ENCODE data around the gene SMYD2.

The SMYD2 gene

GRCh38 chr1:214317734-214318133 lies 36.8 kb downstream of the SMYD2 start:
- no peak for TF ChIP-seq REST (IDR thresholded peaks at IDR 0.05; ENCODE audit: insufficient read depth in 1 of 2, low read depth in 2 of 2, low read length in 2 of 2)
- no peak for TF ChIP-seq TAF1 (IDR thresholded peaks at IDR 0.05; ENCODE audit: borderline replicate concordance, insufficient read depth, low read length)
- no peak for TF ChIP-seq SIN3A (IDR thresholded peaks at IDR 0.05; ENCODE audit: borderline replicate concordance, insufficient read depth, low read length)
- no peak for TF ChIP-seq POLR2AphosphoS5 (IDR thresholded peaks at IDR 0.05; ENCODE audit: low read depth, low read length)
- TF ChIP-seq FOXP2 (optimal IDR thresholded peaks at IDR 0.05; ENCODE audit: borderline replicate concordance, extremely low read depth, extremely low read length, insufficient read depth), result no peak

- TF ChIP-seq REST (IDR thresholded peaks at IDR 0.05; ENCODE audit: insufficient read depth in 1 of 2, low read depth in 2 of 2, low read length in 2 of 2) (no peak), POLR2AphosphoS5 (IDR thresholded peaks at IDR 0.05; ENCODE audit: low read depth, low read length) (no peak), FOXP2 (optimal IDR thresholded peaks at IDR 0.05; ENCODE audit: borderline replicate concordance, extremely low read depth, extremely low read length, insufficient read depth) (no peak), SIN3A (IDR thresholded peaks at IDR 0.05; ENCODE audit: borderline replicate concordance, insufficient read depth, low read length) (no peak), TAF1 (IDR thresholded peaks at IDR 0.05; ENCODE audit: borderline replicate concordance, insufficient read depth, low read length) (no peak)
Measured at GRCh38 chr1:214318356-214318755, 37.4 kb downstream of the SMYD2 start.

- TF ChIP-seq FOXP2 (optimal IDR thresholded peaks at IDR 0.05; ENCODE audit: borderline replicate concordance, extremely low read depth, extremely low read length, insufficient read depth), result no peak
- no peak for TF ChIP-seq POLR2AphosphoS5 (IDR thresholded peaks at IDR 0.05; ENCODE audit: low read depth, low read length)
- TF ChIP-seq SIN3A (IDR thresholded peaks at IDR 0.05; ENCODE audit: borderline replicate concordance, insufficient read depth, low read length), result no peak
- TF ChIP-seq TAF1 (IDR thresholded peaks at IDR 0.05; ENCODE audit: borderline replicate concordance, insufficient read depth, low read length), result no peak
- no peak for TF ChIP-seq REST (IDR thresholded peaks at IDR 0.05; ENCODE audit: insufficient read depth in 1 of 2, low read depth in 2 of 2, low read length in 2 of 2)
Measured at GRCh38 chr1:214318956-214319736, 38.2 kb downstream of the SMYD2 start.

GRCh38 chr1:214319938-214320337 lies 39.0 kb downstream of the SMYD2 start:
- TF ChIP-seq REST (IDR thresholded peaks at IDR 0.05; ENCODE audit: insufficient read depth in 1 of 2, low read depth in 2 of 2, low read length in 2 of 2) (no peak), TAF1 (IDR thresholded peaks at IDR 0.05; ENCODE audit: borderline replicate concordance, insufficient read depth, low read length) (no peak), FOXP2 (optimal IDR thresholded peaks at IDR 0.05; ENCODE audit: borderline replicate concordance, extremely low read depth, extremely low read length, insufficient read depth) (no peak), POLR2AphosphoS5 (IDR thresholded peaks at IDR 0.05; ENCODE audit: low read depth, low read length) (no peak), SIN3A (IDR thresholded peaks at IDR 0.05; ENCODE audit: borderline replicate concordance, insufficient read depth, low read length) (no peak)
